Measurements from ENCODE around the gene TMEM200A. TPM values are rescaled to one million over a fixed set of nuclear protein-coding genes. Genes with fewer than 3 reads are reported as not detected.

TMEM200A gene
- total RNA-seq, 4 donors from 2014 or later, result 0.76 to 1.2 (median 0.93) TPM

- H3K36me3 ChIP-seq, result no peaks in the 10 kb centered on the region
- WGBS, result 91% methylated on average over 3 of the region's 3 CpGs
Observed at GRCh38 chr6:130485870-130486269, 120.1 kb downstream of the TMEM200A start.

GRCh38 chr6:130486417-130486816, 120.6 kb downstream of the TMEM200A start:
- DNase-seq (ENCODE audit: low spot score in 2 of 2), result no peak
- TF ChIP-seq POLR2AphosphoS5 (IDR thresholded peaks at IDR 0.05) (no peak), CTCF (IDR thresholded peaks at IDR 0.05) (no peak), EP300 (IDR thresholded peaks at IDR 0.05) (no peak), POLR2A (IDR thresholded peaks at IDR 0.05) (no peak)
- WGBS, result 83% methylated on average over 7 of the region's 7 CpGs
- Histone ChIP-seq H3K4me3 (no peak overlapping the region), H3K27me3 (no peaks in the 10 kb centered on the region), H3K9me3 (no peaks in the 10 kb centered on the region), H3K36me3 (no peaks in the 10 kb centered on the region), H3K4me1 (no peaks in the 10 kb centered on the region), H3K27ac (no peak overlapping the region)

More at GRCh38 chr6:130485870-130486269, 120.1 kb downstream of the TMEM200A start:
- DNase-seq (ENCODE audit: low spot score in 2 of 2), result no peak
- Histone ChIP-seq H3K27ac (no peak overlapping the region), H3K27me3 (no peaks in the 10 kb centered on the region), H3K4me1 (no peaks in the 10 kb centered on the region), H3K9me3 (no peaks in the 10 kb centered on the region), H3K4me3 (no peak overlapping the region)
- TF ChIP-seq POLR2AphosphoS5 (IDR thresholded peaks at IDR 0.05), result no peak
- no peak for TF ChIP-seq CTCF (IDR thresholded peaks at IDR 0.05)

GRCh38 chr6:130489514-130489913, 123.7 kb downstream of the TMEM200A start:
- no peaks in the 10 kb centered on the region for H3K4me1 ChIP-seq
- H3K4me3 ChIP-seq, result no peak overlapping the region
- H3K27ac ChIP-seq, result no peak overlapping the region
- 71% methylated on average over 1 of the region's 1 CpG for WGBS
- H3K36me3 ChIP-seq, result no peaks in the 10 kb centered on the region
- no peaks in the 10 kb centered on the region for H3K9me3 ChIP-seq
- TF ChIP-seq CTCF (IDR thresholded peaks at IDR 0.05) (no peak), EP300 (IDR thresholded peaks at IDR 0.05) (no peak), POLR2A (IDR thresholded peaks at IDR 0.05) (no peak), POLR2AphosphoS5 (IDR thresholded peaks at IDR 0.05) (no peak)
- no peaks in the 10 kb centered on the region for H3K27me3 ChIP-seq
- no peak for DNase-seq (ENCODE audit: low spot score in 2 of 2)

Other genes starting within 250 kb of the TMEM200A start
- gene SAMD3, start 143.1 kb upstream of the TMEM200A start, total RNA-seq, result 1 to 10 TPM in 1 of 4 donors, not detected in 3; 3.5 TPM